Cardiac fibroblast (primary cell): ENCODE measurements around the gene PRM2.

Source experiments
- DNase-seq, 2 donors: peaks; one replicate each; pipeline versions ENCODE4 v3.0.0 to v3.0.0-alpha.2; 2010; ENCODE audit warnings: low read depth in 2 of 2
- H3K4me3 ChIP-seq, 2 donors: replicated peaks in 1 of 2; 1 replicate in 1 of 2; 2 replicates in 1 of 2; pipeline ENCODE4 v1.5.1; 2011; ENCODE audit warnings: low read depth in 2 of 2, low read length in 2 of 2, mild to moderate bottlenecking in 2 of 2, moderate library complexity in 1 of 2
- TF ChIP-seq, protein P1 (sequence below): IDR thresholded peaks from one replicate; pipeline ENCODE4 v1.5.1; 2011; ENCODE audit warnings: low read depth, mild to moderate bottlenecking, low read length, inconsistent platforms

Gene PRM2

GRCh38 chr16:11306997-11307638 lies 30.8 kb upstream of the PRM2 start:
- DNase-seq: no peak
- TF ChIP-seq, protein P1, sequence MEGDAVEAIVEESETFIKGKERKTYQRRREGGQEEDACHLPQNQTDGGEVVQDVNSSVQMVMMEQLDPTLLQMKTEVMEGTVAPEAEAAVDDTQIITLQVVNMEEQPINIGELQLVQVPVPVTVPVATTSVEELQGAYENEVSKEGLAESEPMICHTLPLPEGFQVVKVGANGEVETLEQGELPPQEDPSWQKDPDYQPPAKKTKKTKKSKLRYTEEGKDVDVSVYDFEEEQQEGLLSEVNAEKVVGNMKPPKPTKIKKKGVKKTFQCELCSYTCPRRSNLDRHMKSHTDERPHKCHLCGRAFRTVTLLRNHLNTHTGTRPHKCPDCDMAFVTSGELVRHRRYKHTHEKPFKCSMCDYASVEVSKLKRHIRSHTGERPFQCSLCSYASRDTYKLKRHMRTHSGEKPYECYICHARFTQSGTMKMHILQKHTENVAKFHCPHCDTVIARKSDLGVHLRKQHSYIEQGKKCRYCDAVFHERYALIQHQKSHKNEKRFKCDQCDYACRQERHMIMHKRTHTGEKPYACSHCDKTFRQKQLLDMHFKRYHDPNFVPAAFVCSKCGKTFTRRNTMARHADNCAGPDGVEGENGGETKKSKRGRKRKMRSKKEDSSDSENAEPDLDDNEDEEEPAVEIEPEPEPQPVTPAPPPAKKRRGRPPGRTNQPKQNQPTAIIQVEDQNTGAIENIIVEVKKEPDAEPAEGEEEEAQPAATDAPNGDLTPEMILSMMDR: no peak
- no peak overlapping the region for H3K4me3 ChIP-seq

GRCh38 chr16:11306381-11306780 lies 30.1 kb upstream of the PRM2 start:
- no peak for DNase-seq
- TF ChIP-seq, protein P1: no peak
- no peak overlapping the region for H3K4me3 ChIP-seq

DNA sequence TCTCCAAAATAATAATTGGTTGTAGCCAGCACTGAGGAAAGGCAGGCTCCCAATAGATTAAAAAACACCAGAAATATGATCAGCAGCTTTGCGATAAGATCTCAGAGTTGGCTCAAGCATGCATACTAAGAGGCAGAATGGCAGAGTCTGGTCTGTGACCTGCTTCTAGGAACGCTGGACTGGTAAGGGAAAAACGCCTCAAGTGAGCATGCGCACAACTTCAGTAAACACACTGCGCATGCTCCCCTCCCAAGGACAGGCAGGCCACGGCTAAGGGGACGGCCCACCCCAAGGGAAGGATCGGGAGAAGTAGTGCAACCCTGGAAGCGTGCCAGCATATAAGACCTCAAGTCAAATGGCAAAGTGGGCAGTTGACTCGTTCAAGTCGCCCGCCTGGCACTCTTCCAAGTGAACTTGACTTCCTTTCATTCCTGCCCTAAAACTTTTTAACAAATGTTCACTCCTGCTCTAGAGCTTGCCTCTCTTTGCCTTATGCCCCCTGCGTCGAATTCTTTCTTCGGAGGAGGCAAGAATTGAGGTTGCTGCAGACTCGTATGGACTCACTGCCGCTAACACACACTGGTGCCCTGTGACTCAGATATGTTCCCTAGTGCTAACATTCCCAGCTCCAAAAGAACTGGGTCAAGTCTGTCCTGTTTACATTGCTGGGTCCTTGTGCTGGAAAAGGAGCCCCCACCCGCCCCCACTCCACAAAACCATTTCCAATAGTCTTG lies 27.3 kb upstream of the PRM2 start:
- no peak for DNase-seq
- TF ChIP-seq, protein P1: no peak
- H3K4me3 ChIP-seq: no peak overlapping the region

GRCh38 chr16:11302977-11303376 lies 26.7 kb upstream of the PRM2 start:
- DNase-seq: no peak
- TF ChIP-seq, protein P1: no peak
- H3K4me3 ChIP-seq: no peak overlapping the region

DNA sequence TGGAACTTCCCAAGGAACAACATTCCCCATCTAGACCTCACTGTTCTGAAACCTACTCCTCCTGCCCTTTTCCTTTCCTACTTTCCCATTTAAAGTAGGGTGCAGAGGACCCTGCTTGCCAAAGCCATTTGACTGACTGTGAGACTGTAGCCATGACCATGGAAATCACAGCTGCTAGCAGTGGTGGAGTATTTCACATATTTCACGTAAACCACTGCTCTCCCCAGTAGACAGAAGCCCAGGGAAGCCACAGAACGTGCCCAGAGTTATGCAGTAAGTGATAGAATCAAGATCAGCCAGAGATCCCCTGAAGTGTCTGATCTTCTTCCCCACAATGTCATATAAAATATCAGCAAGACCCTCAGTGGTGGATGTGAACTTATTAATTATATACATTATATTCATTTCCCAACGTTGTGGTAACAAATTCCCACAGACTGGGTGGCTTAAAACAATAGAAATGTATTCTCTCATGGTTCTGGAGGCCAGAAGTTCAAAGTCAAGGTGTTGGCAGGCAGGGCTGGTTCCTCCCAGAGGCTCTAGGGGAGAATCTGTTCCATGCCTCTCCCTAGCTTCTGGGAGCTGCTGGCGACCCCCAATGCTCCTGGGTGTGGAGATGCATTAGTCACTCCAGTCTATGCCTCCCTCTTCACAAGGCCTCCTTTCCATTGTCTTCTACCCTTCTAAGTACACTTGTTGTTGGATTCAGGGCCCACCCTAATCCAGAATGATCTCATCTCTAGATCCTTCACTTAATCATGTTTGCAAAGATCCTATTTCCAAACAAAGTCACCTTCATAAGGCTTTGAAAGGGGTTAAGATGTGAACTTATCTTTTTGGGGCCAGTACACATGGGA lies 25.6 kb upstream of the PRM2 start:
- no peak overlapping the region for H3K4me3 ChIP-seq
- no peak for DNase-seq
- TF ChIP-seq, protein P1: no peak

GRCh38 chr16:11300560-11300892 lies 24.2 kb upstream of the PRM2 start:
- TF ChIP-seq, protein P1: no peak
- no peak overlapping the region for H3K4me3 ChIP-seq
- no peak for DNase-seq
